Hepatocyte (in vitro differentiated cells): ENCODE measurements around the gene PEAK1.

Source experiments
- CTCF ChIP-seq: fragments of 200-600 bp; sonication (generic); IDR thresholded peaks from 2 replicates; pipeline ENCODE4 v1.5.1; 2016; ENCODE audit warnings: antibody characterized with exemption, mild to moderate bottlenecking; ENCODE audit not compliant: poor library complexity
- EZH2 ChIP-seq: fragments of 200-600 bp; sonication (generic); IDR thresholded peaks from 2 replicates; pipeline ENCODE4 v1.6.1; 2016; ENCODE audit warnings: antibody characterized with exemption, mild to moderate bottlenecking, borderline replicate concordance
- EZH2phosphoT487 ChIP-seq: fragments of 200-600 bp; sonication (generic); IDR thresholded peaks from one replicate; pipeline ENCODE4 v1.6.1; 2018; ENCODE audit warnings: antibody characterized with exemption, mild to moderate bottlenecking, low read depth, moderate library complexity; ENCODE audit not compliant: unreplicated experiment, severe bottlenecking

- TF ChIP-seq CTCF: no peak
- TF ChIP-seq EZH2: no peak
- TF ChIP-seq EZH2phosphoT487: no peak
These were observed 348.3 kb downstream of the PEAK1 start for GRCh38 chr15:77071305-77072223.
